Astrocyte (in vitro differentiated cells and primary cell): ENCODE data around the gene CDH24. TPM values are rescaled to one million over a fixed set of nuclear protein-coding genes. Genes with fewer than 3 reads are reported as not detected.

Source experiments
- DNase-seq: peaks from one replicate; pipeline ENCODE4 v3.0.0-alpha.2; 2010; ENCODE audit warnings: low read depth
- FAIRE-seq: peaks from 2 replicates; lab custom pipeline; 2011; peaks lifted over from hg19 to GRCh38; lab: Jason Lieb, UNC
- H2AFZ ChIP-seq: 2 replicates; pipeline ENCODE4 v1.6.0; 2012; ENCODE audit warnings: low read depth, low read length, inconsistent platforms
- H3K27ac ChIP-seq: 2 replicates; pipeline ENCODE4 v1.5.1; 2011; ENCODE audit warnings: low read depth, low read length, inconsistent platforms
- H3K27me3 ChIP-seq: 2 replicates; pipeline ENCODE4 v1.6.0; 2011; ENCODE audit warnings: low read length, inconsistent platforms; ENCODE audit not compliant: insufficient read depth
- H3K36me3 ChIP-seq: 2 replicates; pipeline ENCODE4 v1.5.1; 2011; ENCODE audit warnings: low read length, inconsistent platforms; ENCODE audit not compliant: insufficient read depth
- H3K4me1 ChIP-seq: 2 replicates; pipeline ENCODE4 v1.5.1; 2011; ENCODE audit warnings: low read length, inconsistent platforms; ENCODE audit not compliant: insufficient read depth
- H3K4me2 ChIP-seq: 2 replicates; pipeline ENCODE4 v1.6.0; 2012; ENCODE audit warnings: low read length, inconsistent platforms
- H3K4me3 ChIP-seq: 2 replicates; pipeline ENCODE4 v1.5.1; 2011; ENCODE audit warnings: low read depth, mild to moderate bottlenecking, low read length, inconsistent platforms; ENCODE audit not compliant: insufficient read depth
- H3K79me2 ChIP-seq: 2 replicates; pipeline ENCODE4 v1.6.0; 2012; ENCODE audit warnings: mild to moderate bottlenecking, low read length, inconsistent platforms; ENCODE audit not compliant: insufficient read depth
- H3K9ac ChIP-seq: 2 replicates; pipeline ENCODE4 v1.6.0; 2012; ENCODE audit warnings: mild to moderate bottlenecking, low read length, inconsistent platforms
- H3K9me3 ChIP-seq: 2 replicates; pipeline ENCODE4 v1.5.1; 2012; ENCODE audit warnings: low read depth, mild to moderate bottlenecking, low read length, inconsistent platforms; ENCODE audit not compliant: insufficient read depth
- H4K20me1 ChIP-seq: 2 replicates; pipeline ENCODE4 v1.6.0; 2012; ENCODE audit warnings: low read length, inconsistent platforms; ENCODE audit not compliant: insufficient read depth
- H3K27ac Mint-ChIP-seq: one replicate; pipeline ENCODE4 v1.8.0; 2021; ENCODE audit warnings: mild to moderate bottlenecking, mixed read lengths; ENCODE audit not compliant: unreplicated experiment
- H3K27me3 Mint-ChIP-seq: one replicate; pipeline ENCODE4 v1.8.0; 2021; ENCODE audit warnings: low read depth, mixed read lengths; ENCODE audit not compliant: unreplicated experiment
- H3K36me3 Mint-ChIP-seq: one replicate; pipeline ENCODE4 v1.8.0; 2021; ENCODE audit warnings: low read depth, mixed read lengths; ENCODE audit not compliant: unreplicated experiment
- H3K4me1 Mint-ChIP-seq: one replicate; pipeline ENCODE4 v1.8.0; 2021; ENCODE audit warnings: low read depth, mixed read lengths; ENCODE audit not compliant: unreplicated experiment
- H3K4me3 Mint-ChIP-seq: one replicate; pipeline ENCODE4 v1.8.0; 2021; ENCODE audit warnings: mild to moderate bottlenecking, moderate library complexity, mixed read lengths; ENCODE audit not compliant: unreplicated experiment
- H3K9me3 Mint-ChIP-seq: one replicate; pipeline ENCODE4 v1.8.0; 2021; ENCODE audit warnings: mild to moderate bottlenecking, mixed read lengths; ENCODE audit not compliant: unreplicated experiment
- CTCF ChIP-seq: IDR thresholded peaks from 2 replicates; pipeline ENCODE4 v1.5.1; 2011; ENCODE audit warnings: low read depth, mild to moderate bottlenecking, inconsistent platforms, low read length, moderate library complexity; ENCODE audit not compliant: insufficient read depth
- EZH2 ChIP-seq: IDR thresholded peaks from 2 replicates; pipeline ENCODE4 v1.6.1; 2012; ENCODE audit warnings: mild to moderate bottlenecking, low read length, inconsistent platforms; ENCODE audit not compliant: insufficient read depth
- total RNA-seq: library from RNA; stranded (reverse); gene quantifications from 2 replicates; pipeline ENCODE4 v1.2.1, GENCODE V29; 2021

Gene CDH24
- total RNA-seq, 1 donor from 2014 or later, result 22.2 TPM

- FAIRE-seq (peak; percentile 41), DNase-seq (peak; percentile 94)
- Mint-ChIP-seq H3K4me1 (peaks cover 15% of the 10 kb centered on the region), H3K9me3 (no peaks in the 10 kb centered on the region), H3K36me3 (peaks cover 17% of the 10 kb centered on the region), H3K27me3 (no peaks in the 10 kb centered on the region), H3K4me3 (peak within 1 kb of the TSS; percentile 94), H3K27ac (peak within 1 kb of the TSS; percentile 98)
- Histone ChIP-seq H3K9ac (peak within 1 kb of the TSS; percentile 98), H3K4me1 (peaks cover 8% of the 10 kb centered on the region), H3K36me3 (peaks cover 16% of the 10 kb centered on the region), H3K79me2 (peaks cover 40% of the 10 kb centered on the region), H3K4me2 (peak within 1 kb of the TSS; percentile 94), H2AFZ (peak within 1 kb of the TSS; percentile 97), H3K27me3 (no peaks in the 10 kb centered on the region), H3K4me3 (peak within 1 kb of the TSS; percentile 99), H3K9me3 (no peaks in the 10 kb centered on the region), H4K20me1 (peaks cover 11% of the 10 kb centered on the region), H3K27ac (peak within 1 kb of the TSS; percentile 98)
- TF ChIP-seq CTCF, result no peak
- no peak for TF ChIP-seq EZH2
Measured at GRCh38 chr14:23034498-23035302, 22.6 kb downstream of the CDH24 start, which contains the start of gene PSMB5. Gene PSMB5, minus strand, starts transcription at chr14:23034900. Its CDS starts 19 bp downstream, at chr14:23034881.

DNA sequence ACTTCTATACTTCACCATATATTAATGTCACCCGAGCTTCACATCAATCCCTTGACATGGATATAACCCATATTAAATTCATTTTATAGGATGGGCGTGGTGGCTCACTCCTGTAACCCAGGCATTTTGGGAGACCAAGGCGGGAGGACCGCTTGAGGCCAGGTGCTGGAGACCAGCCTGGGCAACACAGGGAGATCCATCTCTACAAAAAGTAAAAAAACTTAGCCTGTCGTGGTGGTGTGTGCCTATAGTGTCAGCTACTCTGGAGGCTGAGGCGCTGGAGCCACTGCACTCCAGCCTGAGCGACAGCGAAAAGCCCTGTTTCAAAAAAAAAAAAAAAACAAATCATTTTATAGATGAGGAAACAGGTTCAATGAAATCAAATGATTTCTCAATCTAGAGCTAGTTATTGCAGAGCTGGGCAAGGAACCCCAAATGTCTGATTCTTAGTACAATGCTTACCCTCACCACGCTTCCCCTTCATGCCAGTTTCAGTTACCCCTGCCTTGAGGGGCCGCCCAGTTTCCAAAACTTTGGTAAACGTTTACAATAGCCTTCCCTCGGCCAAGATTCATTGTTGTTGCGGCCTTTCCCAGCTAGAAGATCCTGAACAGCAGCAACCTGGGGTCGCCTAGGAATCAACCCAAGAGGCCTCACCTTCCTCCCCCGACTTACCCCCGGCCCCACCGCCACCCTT is 23.4 kb downstream of the CDH24 start:
- peaks cover 18% of the 10 kb centered on the region for H3K4me1 Mint-ChIP-seq
- H2AFZ ChIP-seq, result peak overlapping the region; percentile 97

More for the DNA sequence above, 23.4 kb downstream of the CDH24 start:
- FAIRE-seq, result no peak
- Mint-ChIP-seq H3K27me3 (no peaks in the 10 kb centered on the region), H3K27ac (peak overlapping the region; percentile 98), H3K36me3 (peaks cover 21% of the 10 kb centered on the region), H3K9me3 (peaks cover 2% of the 10 kb centered on the region), H3K4me3 (peak overlapping the region; percentile 94)
- Histone ChIP-seq H3K4me3 (peak overlapping the region; percentile 99), H3K9ac (peak overlapping the region; percentile 98), H3K4me1 (peaks cover 8% of the 10 kb centered on the region), H4K20me1 (peaks cover 17% of the 10 kb centered on the region), H3K27ac (peak overlapping the region; percentile 98), H3K79me2 (peaks cover 46% of the 10 kb centered on the region), H3K27me3 (no peaks in the 10 kb centered on the region), H3K36me3 (peaks cover 21% of the 10 kb centered on the region), H3K9me3 (no peaks in the 10 kb centered on the region), H3K4me2 (peak overlapping the region; percentile 94)
- no peak for DNase-seq
- no peak for TF ChIP-seq EZH2
- TF ChIP-seq CTCF, result no peak
